Esophagus squamous epithelium (tissue), 4 donors: ENCODE results near the gene IQCH.

Experiments used
- POLR2A ChIP-seq, 4 donors: fragments of 450-650 bp; IDR thresholded peaks; one replicate each; pipeline ENCODE4 v1.6.1; 2017; ENCODE audit warnings: antibody characterized with exemption in 4 of 4, mild to moderate bottlenecking in 4 of 4, moderate library complexity in 3 of 4
- TF ChIP-seq, protein P1 (sequence below), 6 experiments: fragments of 450-650 bp in 4 of 6; fragments of 200-600 bp in 2 of 6; sonication (generic) in 2 of 6; IDR thresholded peaks; one replicate each; pipeline ENCODE4 v1.5.1; 2016 to 2019; ENCODE audit warnings: antibody characterized with exemption in 6 of 6, mild to moderate bottlenecking in 4 of 6, moderate library complexity in 4 of 6

DNA sequence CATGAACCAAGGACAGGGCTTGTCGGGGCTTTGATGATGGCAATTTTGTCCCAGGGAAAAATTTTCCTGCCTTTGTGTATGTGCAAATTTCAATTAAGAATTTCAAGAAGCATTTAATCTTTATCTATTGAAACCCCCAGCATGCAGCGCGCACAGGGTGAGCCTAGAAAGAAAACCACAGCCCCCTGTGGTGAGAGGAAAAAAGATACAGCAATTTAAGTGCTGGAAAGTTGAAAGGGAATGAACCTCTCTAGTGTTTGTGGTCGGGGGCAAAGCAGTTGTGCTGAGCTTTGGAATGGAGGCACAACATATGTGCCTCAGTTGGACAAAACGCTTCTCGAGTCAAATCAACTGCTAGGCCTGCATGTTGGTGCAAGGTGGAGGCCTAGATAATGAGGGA lies 154.6 kb downstream of the IQCH start:
- TF ChIP-seq, protein P1, sequence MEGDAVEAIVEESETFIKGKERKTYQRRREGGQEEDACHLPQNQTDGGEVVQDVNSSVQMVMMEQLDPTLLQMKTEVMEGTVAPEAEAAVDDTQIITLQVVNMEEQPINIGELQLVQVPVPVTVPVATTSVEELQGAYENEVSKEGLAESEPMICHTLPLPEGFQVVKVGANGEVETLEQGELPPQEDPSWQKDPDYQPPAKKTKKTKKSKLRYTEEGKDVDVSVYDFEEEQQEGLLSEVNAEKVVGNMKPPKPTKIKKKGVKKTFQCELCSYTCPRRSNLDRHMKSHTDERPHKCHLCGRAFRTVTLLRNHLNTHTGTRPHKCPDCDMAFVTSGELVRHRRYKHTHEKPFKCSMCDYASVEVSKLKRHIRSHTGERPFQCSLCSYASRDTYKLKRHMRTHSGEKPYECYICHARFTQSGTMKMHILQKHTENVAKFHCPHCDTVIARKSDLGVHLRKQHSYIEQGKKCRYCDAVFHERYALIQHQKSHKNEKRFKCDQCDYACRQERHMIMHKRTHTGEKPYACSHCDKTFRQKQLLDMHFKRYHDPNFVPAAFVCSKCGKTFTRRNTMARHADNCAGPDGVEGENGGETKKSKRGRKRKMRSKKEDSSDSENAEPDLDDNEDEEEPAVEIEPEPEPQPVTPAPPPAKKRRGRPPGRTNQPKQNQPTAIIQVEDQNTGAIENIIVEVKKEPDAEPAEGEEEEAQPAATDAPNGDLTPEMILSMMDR (IDR thresholded peaks at IDR 0.05), result no peak
- no peak for TF ChIP-seq POLR2A (IDR thresholded peaks at IDR 0.05)
